Adrenal gland (tissue), 12 donors: ENCODE data around the gene DENND11. TPM values are rescaled to one million over a fixed set of nuclear protein-coding genes. Genes with fewer than 3 reads are reported as not detected.

Source experiments
- DNase-seq, 7 donors: peaks; one replicate each; pipeline ENCODE4 v3.0.0-alpha.2; 2019 to 2020
- H3K27ac ChIP-seq, 5 donors: fragments of 200-600 bp; sonication (generic) in 4 of 5; 1 replicate in 3 of 5; 2 replicates in 2 of 5; pipeline versions ENCODE4 v1.5.1 to v1.8.0; 2016 to 2020; ENCODE audit warnings: mild to moderate bottlenecking in 1 of 5
- H3K27me3 ChIP-seq: fragments of 200-600 bp; 2 replicates; pipeline ENCODE4 v1.8.0; 2021
- H3K36me3 ChIP-seq, 2 donors: fragments of 200-600 bp; replicated peaks in 1 of 2; 1 replicate in 1 of 2; 2 replicates in 1 of 2; pipeline versions ENCODE4 v1.5.1 to v1.8.0; 2018 to 2022
- H3K4me1 ChIP-seq, 2 donors: fragments of 200-600 bp; replicated peaks in 1 of 2; 1 replicate in 1 of 2; 2 replicates in 1 of 2; pipeline versions ENCODE4 v1.5.1 to v1.8.0; 2018 to 2021
- H3K4me3 ChIP-seq, 4 donors: fragments of 200-600 bp; sonication (generic) in 3 of 4; one replicate each; pipeline ENCODE4 v1.5.1; 2016 to 2018
- H3K9me3 ChIP-seq, 3 donors: fragments of 200-600 bp; sonication (generic) in 1 of 3; replicated peaks in 1 of 3; 1 replicate in 2 of 3; 2 replicates in 1 of 3; pipeline versions ENCODE4 v1.5.1 to v1.8.0; 2016 to 2021
- POLR2A ChIP-seq, 2 donors: fragments of 450-650 bp; IDR thresholded peaks; one replicate each; pipeline ENCODE4 v1.6.1; 2017; ENCODE audit warnings: antibody characterized with exemption in 2 of 2, mild to moderate bottlenecking in 2 of 2, moderate library complexity in 1 of 2
- WGBS, 4 donors: extraction: QIAGEN DNeasy Blood & Tissue Kit in 2 of 4; methylation state at CpG; one replicate each; pipeline versions ENCODE4 v1.1.5 to v1.1.7; 2013 to 2017; 5-methylcytosine and 5-hydroxymethylcytosine counted together
- intact Hi-C, 2 donors: fragments of 100-400 bp; cut with DNase I; formaldehyde crosslinking; loops; one replicate each; pipeline versions ENCODE4 v1.14.1 to v1.15.0; 2022 to 2023
- polyA plus RNA-seq, 3 donors: library from polyadenylated mRNA; stranded (reverse); fragments of 200-250 nt in 2 of 3; fragments of 350-450 nt in 1 of 3; fragmentation: Illumina TruSeq in 1 of 3; extraction: RNeasy Lipid Tissue Mini Kit (QIAGEN cat#74804) in 1 of 3; gene quantifications; one replicate each; pipeline ENCODE4 v1.2.3, GENCODE V29; 2013 to 2014
- total RNA-seq, 9 donors: library from RNA; depleted of rRNA in 4 of 9; stranded (reverse); fragments of >200 nt in 4 of 9; fragments of 120-200 nt in 1 of 9; fragmentation: NEBNext Ultra II Directional in 1 of 9; extraction: Animal tissue kit (Norgen Biotek cat#: 25700) in 1 of 9; gene quantifications; one replicate each; pipeline versions ENCODE4 v1.1.0 to v1.2.4, GENCODE V29; 2013 to 2023
- TF ChIP-seq, protein P1 (sequence below), 6 experiments: fragments of 450-650 bp in 4 of 6; fragments of 200-600 bp in 2 of 6; sonication (generic) in 1 of 6; IDR thresholded peaks; 1 replicate in 5 of 6; 2 replicates in 1 of 6; pipeline versions ENCODE4 v1.5.1 to v1.8.0; 2016 to 2021; ENCODE audit warnings: antibody characterized with exemption in 6 of 6, mild to moderate bottlenecking in 2 of 6, moderate library complexity in 1 of 6
- donor health status: healthy with polysubstance abuse.
- donor health status: Bipolar disorder and iron deficiency.
- donor health status: DM: yes; HTN: yes; CAD: no.
- donor health status: DM: no; HTN: no; CAD: no.
- donor health status: DM: no; HTN: no; CAD: no.
- donor health status: DM: yes; HTN: yes; CAD: no.

Gene DENND11
- total and polyA plus RNA-seq, 12 donors = 2.7 to 19.3 (median 11.9) TPM

DNA sequence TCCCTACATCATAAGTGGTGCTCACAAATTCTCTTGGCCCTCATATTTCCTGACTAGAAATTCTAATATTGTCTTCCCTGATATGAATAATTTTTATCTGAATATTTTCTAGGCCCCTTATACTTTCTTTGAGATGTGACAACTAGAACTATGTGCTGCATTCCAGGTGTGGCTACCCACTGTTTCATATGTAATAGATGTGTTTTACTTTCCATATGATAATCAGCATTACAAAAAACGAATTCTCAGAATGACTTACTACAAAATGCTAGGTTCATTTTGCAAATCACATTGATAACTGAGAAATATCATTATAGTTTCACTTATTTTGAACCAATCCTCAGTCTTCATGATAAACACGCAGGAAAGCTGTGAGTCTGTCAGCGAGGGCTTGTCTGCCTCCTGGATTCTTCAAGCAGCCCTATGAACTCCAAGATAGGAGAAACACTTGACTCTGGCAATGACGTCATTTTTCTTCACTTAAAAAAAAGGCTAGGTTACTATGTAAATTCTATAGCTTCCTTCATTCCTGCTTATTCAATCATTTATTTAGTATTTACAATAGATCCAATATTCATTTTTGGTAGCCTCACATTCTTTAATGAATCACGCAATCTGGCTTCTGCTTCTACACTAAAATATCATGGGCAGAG, 10.8 kb upstream of the DENND11 start:
- Histone ChIP-seq H3K9me3 (no peaks in the 10 kb centered on the region), H3K27ac (no peak overlapping the region), H3K4me3 (no peak overlapping the region), H3K4me1 (no peaks in the 10 kb centered on the region), H3K27me3 (no peaks in the 10 kb centered on the region), H3K36me3 (no peaks in the 10 kb centered on the region)
- TF ChIP-seq, protein P1, sequence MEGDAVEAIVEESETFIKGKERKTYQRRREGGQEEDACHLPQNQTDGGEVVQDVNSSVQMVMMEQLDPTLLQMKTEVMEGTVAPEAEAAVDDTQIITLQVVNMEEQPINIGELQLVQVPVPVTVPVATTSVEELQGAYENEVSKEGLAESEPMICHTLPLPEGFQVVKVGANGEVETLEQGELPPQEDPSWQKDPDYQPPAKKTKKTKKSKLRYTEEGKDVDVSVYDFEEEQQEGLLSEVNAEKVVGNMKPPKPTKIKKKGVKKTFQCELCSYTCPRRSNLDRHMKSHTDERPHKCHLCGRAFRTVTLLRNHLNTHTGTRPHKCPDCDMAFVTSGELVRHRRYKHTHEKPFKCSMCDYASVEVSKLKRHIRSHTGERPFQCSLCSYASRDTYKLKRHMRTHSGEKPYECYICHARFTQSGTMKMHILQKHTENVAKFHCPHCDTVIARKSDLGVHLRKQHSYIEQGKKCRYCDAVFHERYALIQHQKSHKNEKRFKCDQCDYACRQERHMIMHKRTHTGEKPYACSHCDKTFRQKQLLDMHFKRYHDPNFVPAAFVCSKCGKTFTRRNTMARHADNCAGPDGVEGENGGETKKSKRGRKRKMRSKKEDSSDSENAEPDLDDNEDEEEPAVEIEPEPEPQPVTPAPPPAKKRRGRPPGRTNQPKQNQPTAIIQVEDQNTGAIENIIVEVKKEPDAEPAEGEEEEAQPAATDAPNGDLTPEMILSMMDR (IDR thresholded peaks at IDR 0.05) = no peak
- no peak for TF ChIP-seq POLR2A (IDR thresholded peaks at IDR 0.05)
- intact Hi-C loops = no loop called here
- WGBS, 4 donors = 85 to 89% (median 87%) methylated on average over 5 of the region's 5 CpGs
- no peak for DNase-seq

DNA sequence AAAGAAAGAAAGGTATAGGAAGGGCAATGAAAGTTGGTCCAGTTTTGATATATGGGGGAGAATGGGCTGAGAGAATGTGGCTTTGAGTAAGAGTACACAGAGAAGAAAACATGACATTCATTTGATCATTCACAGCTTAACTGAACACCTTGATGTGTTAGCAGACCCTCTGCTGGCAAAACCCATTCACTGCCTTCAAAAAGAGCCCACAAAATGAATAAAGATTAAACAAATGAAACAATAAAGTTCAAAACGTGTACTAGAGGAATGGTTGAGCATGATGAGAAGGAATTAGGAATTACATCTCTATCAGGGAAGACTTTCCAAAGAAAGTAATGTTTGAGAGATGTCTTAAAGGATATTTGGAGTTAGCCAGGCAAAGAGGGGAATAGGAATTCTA, 8.3 kb upstream of the DENND11 start:
- H3K4me1 ChIP-seq = no peaks in the 10 kb centered on the region
- no peak for DNase-seq
- H3K27me3 ChIP-seq = no peaks in the 10 kb centered on the region
- no peaks in the 10 kb centered on the region for H3K9me3 ChIP-seq
- no peak overlapping the region for H3K27ac ChIP-seq
- 40 to 59% (median 52%) methylated on average over 1 of the region's 1 CpG for WGBS, 4 donors
- H3K36me3 ChIP-seq = no peaks in the 10 kb centered on the region
- TF ChIP-seq POLR2A (IDR thresholded peaks at IDR 0.05) = no peak
- TF ChIP-seq, protein P1 (IDR thresholded peaks at IDR 0.05) = no peak
- H3K4me3 ChIP-seq = no peak overlapping the region
- intact Hi-C loops = no loop called here

DNA sequence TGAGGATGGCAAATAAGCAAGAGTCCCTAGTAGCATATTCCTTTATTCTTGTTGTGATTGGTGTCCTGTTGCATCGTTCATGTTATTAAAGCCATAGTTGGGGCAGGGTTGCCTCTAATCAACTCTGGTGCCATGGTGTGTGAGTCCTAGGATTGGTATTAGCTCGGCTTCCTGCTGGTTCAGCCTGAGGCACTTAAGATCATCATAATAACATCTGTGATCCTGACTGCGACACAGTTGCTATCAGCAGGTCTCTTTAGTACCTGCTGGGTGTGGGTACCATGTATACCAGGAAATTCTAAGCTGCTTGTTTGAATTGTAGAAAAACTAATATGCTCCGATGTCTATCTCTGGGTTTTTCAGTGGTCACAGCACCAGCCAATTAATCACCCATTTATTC, 7.8 kb upstream of the DENND11 start:
- H3K9me3 ChIP-seq = no peaks in the 10 kb centered on the region
- intact Hi-C loops = no loop called here
- H3K36me3 ChIP-seq = no peaks in the 10 kb centered on the region
- TF ChIP-seq, protein P1 (IDR thresholded peaks at IDR 0.05) = no peak
- no peaks in the 10 kb centered on the region for H3K27me3 ChIP-seq
- no peak overlapping the region for H3K27ac ChIP-seq
- DNase-seq = no peak
- H3K4me1 ChIP-seq = no peaks in the 10 kb centered on the region
- WGBS, 4 donors = 81 to 95% (median 87%) methylated on average over 4 of the region's 4 CpGs
- H3K4me3 ChIP-seq = no peak overlapping the region

DNA sequence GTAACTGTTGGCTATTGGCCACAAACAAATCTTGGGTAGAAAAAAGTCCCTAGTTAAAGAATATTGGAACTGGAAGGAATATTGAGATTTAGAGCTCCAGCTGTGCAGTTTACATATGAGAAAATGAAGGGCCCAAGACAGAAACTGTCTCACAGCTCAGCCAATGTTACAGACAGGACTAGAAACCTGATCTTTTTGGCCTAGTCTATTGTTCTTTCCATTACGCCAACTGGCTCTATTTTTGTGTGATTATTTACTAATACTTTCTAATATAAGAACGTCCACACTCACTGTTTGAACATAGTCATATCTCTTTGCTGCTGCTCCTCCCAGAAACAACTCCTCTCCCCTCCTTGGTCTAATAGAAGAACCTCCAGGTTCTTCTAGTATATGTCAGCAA, 7.4 kb upstream of the DENND11 start:
- H3K27ac ChIP-seq = no peak overlapping the region
- H3K36me3 ChIP-seq = no peaks in the 10 kb centered on the region
- H3K27me3 ChIP-seq = no peaks in the 10 kb centered on the region
- TF ChIP-seq POLR2A (IDR thresholded peaks at IDR 0.05) = no peak
- TF ChIP-seq, protein P1 (IDR thresholded peaks at IDR 0.05) = no peak
- H3K4me3 ChIP-seq = no peak overlapping the region
- H3K9me3 ChIP-seq = no peaks in the 10 kb centered on the region
- intact Hi-C loops = no loop called here
- DNase-seq = no peak
- no peaks in the 10 kb centered on the region for H3K4me1 ChIP-seq
- WGBS, 4 donors = 86 to 94% (median 92%) methylated on average over 2 of the region's 2 CpGs
